Brain microvascular endothelial cell (primary cell): ENCODE results near the gene VIPR2.
"Not testable (repeated sequence)": the region's sequence is repeated elsewhere in the genome, so short reads cannot be mapped to it uniquely, and the experiment has no call there.

Experiments used
- DNase-seq: peaks from one replicate; pipeline ENCODE4 v3.0.0-alpha.2; 2020
- H3K27ac ChIP-seq: fragments of 250-450 bp; sonication (Bioruptor Pico); 2 replicates; pipeline ENCODE4 v1.5.1; 2020; ENCODE audit warnings: mild to moderate bottlenecking, moderate library complexity
- H3K27me3 ChIP-seq: fragments of 250-450 bp; sonication (Bioruptor Pico); replicated peaks from 2 replicates; pipeline ENCODE4 v1.5.1; 2020; ENCODE audit warnings: mild to moderate bottlenecking
- H3K36me3 ChIP-seq: fragments of 250-450 bp; sonication (Bioruptor Pico); replicated peaks from 2 replicates; pipeline ENCODE4 v1.5.1; 2020; ENCODE audit warnings: mild to moderate bottlenecking
- H3K4me3 ChIP-seq: 2 replicates; pipeline ENCODE4 v1.5.1; 2011; ENCODE audit warnings: low read depth, mild to moderate bottlenecking, control low read depth, low read length, moderate library complexity
- CTCF ChIP-seq: IDR thresholded peaks from 2 replicates; pipeline ENCODE4 v1.5.1; 2011; ENCODE audit warnings: low read depth, mild to moderate bottlenecking, moderate library complexity, low read length, control low read depth, inconsistent platforms; ENCODE audit errors: missing control alignments
- in situ Hi-C: cut with HindIII; loops from 2 replicates; pipeline ENCODE4 v1.10.0; 2017; ENCODE audit warnings: low sequenced_read_pairs, low pct_ligation_motif_present

Gene VIPR2

GRCh38 chr7:159083698-159084068 lies 61.0 kb downstream of the VIPR2 start:
- Histone ChIP-seq H3K27me3 (no peaks in the 10 kb centered on the region), H3K36me3 (no peaks in the 10 kb centered on the region), H3K27ac (no peak overlapping the region), H3K4me3 (no peak overlapping the region)
- DNase-seq: no peak
- in situ Hi-C loops: no loop called here
- TF ChIP-seq CTCF: no peak

GRCh38 chr7:159083001-159083697 lies 61.5 kb downstream of the VIPR2 start:
- no peak for DNase-seq
- in situ Hi-C loops: no loop called here

GRCh38 chr7:159082075-159082474 lies 62.6 kb downstream of the VIPR2 start:
- DNase-seq, H3K36me3 ChIP-seq, H3K4me3 ChIP-seq, H3K27me3 ChIP-seq, in situ Hi-C loops, H3K27ac ChIP-seq: not testable (repeated sequence)

More at GRCh38 chr7:159083001-159083697, 61.5 kb downstream of the VIPR2 start:
- no peak for TF ChIP-seq CTCF
- Histone ChIP-seq H3K27ac (no peak overlapping the region), H3K27me3 (no peaks in the 10 kb centered on the region), H3K4me3 (no peak overlapping the region), H3K36me3 (no peaks in the 10 kb centered on the region)

- no peak overlapping the region for H3K27ac ChIP-seq
- DNase-seq: no peak
- in situ Hi-C loops: no loop called here
- TF ChIP-seq CTCF: no peak
- no peaks in the 10 kb centered on the region for H3K36me3 ChIP-seq
- no peaks in the 10 kb centered on the region for H3K27me3 ChIP-seq
- no peak overlapping the region for H3K4me3 ChIP-seq
These were observed 65.8 kb downstream of the VIPR2 start for GRCh38 chr7:159078911-159079270.

GRCh38 chr7:159078193-159078910 lies 66.3 kb downstream of the VIPR2 start:
- no peak for TF ChIP-seq CTCF
- in situ Hi-C loops: no loop called here
- DNase-seq: no peak
- Histone ChIP-seq H3K27ac (no peak overlapping the region), H3K4me3 (no peak overlapping the region), H3K27me3 (no peaks in the 10 kb centered on the region), H3K36me3 (no peaks in the 10 kb centered on the region)

- in situ Hi-C loops: no loop called here
- H3K4me3 ChIP-seq: no peak overlapping the region
- H3K27ac ChIP-seq: no peak overlapping the region
- DNase-seq: no peak
- no peaks in the 10 kb centered on the region for H3K27me3 ChIP-seq
- H3K36me3 ChIP-seq: no peaks in the 10 kb centered on the region
- TF ChIP-seq CTCF: no peak
These were observed 68.3 kb downstream of the VIPR2 start for GRCh38 chr7:159076333-159076732.
